HS-27A (cell line): Measurements from ENCODE around the gene KIAA1958.

Experiments used
- DNase-seq: peaks from one replicate; pipeline ENCODE4 v3.0.0-alpha.2; 2012; ENCODE audit warnings: low read depth, missing footprints

The KIAA1958 gene

DNA sequence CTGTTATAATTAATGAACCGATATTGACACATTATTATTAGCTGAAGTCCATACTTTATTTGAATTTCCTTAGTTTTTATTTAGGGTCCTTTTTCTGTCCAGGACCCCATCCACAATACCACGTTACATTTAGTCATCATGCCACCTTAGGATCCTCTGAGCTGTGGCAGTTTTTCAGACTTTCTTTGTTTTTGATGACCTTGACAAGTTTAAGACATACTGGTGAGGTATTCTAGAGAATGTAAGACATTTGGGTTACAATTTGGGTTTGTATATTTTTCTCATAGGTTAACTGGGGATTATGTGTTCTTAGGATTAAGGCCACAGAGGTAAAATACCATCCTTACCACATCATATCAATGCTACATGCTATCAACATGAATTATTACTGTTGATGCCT is 42.7 kb downstream of the KIAA1958 start:
- DNase-seq: no peak

DNA sequence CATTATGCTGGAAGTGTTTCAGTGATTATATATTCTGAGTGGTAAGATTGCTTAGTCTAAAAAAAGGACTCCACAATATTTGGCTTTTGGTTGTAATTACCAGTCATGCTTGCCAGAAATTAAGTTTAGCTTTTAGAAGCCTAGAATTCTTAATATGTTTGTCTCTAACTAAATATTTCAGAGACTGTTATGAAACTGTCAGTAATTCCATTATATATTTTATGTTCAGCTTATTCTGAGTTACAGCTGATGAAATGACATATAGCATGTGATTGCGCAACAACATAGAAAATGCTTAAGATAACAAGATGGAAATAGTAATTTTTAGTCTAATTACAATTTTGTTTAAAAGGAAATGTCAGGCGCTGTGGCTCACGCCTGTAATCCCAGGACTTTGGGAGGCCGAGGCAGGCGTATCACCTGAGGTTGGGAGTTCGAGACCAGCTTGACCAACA is 44.2 kb downstream of the KIAA1958 start:
- no peak for DNase-seq

DNA sequence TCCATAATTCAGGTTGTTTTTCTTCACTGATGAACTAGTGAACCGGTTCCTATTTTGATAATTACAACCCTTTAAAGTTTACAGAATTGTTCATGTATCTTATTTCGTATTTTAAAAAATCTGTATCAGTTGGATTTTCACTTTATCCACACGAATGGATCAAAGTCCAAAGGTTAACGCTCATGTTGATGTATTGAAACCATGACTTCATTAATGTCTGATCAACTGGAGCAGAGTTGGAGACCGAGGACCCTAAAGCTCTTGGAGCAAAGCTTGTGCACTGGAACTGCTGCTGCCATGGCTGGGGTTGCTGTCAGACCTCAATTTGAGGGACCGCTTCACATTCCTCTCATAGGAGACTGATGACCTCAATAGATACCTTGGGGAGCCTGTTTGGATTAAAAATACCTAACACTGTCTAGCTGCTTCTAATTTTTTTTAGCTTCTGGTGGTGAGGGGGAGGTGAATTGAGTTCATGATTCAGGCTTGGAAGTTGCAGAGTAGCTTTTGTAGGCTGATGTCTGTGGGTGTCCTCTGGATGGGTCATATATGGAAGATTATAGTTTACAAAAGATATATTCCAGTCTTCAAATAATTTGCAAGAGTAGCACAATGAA is 45.1 kb downstream of the KIAA1958 start:
- DNase-seq: no peak

DNA sequence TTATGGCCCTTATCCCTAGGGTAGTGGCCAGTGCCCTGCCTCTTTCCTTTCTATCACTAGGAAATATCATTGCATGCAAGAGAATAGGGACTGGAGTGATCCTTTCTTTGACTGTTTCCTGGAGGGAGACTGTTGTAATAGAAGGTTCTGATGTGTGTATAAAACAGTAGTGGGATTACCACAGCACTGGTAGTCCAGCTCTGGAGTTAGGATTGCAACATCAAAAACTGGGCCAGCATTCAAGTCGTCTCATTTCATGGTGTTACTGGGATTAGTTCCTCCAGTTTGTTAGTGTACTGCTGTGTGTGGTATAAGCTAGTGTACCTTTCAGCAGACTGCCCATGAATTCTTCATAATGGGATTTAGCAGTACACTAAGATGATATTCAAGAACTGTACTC is 45.8 kb downstream of the KIAA1958 start:
- DNase-seq: no peak

DNA sequence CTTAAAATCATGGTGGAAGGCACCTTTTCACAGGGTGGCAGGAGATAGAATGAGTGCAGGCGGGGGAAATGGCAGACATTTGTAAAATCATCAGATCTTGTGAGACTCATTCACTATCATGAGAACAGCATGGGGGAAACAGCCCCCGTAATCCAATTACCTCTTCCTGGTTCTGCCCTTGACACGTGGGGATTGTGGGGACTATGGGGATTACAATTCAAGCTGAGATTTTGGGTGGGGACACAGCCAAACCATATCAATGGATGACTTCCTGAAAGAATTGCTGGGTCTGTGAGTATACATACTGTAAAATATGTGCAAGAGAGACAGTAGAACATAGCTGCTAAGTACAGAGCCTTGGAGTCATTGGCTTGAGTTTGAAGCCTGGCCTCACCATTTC is 47.0 kb downstream of the KIAA1958 start:
- DNase-seq: no peak

DNA sequence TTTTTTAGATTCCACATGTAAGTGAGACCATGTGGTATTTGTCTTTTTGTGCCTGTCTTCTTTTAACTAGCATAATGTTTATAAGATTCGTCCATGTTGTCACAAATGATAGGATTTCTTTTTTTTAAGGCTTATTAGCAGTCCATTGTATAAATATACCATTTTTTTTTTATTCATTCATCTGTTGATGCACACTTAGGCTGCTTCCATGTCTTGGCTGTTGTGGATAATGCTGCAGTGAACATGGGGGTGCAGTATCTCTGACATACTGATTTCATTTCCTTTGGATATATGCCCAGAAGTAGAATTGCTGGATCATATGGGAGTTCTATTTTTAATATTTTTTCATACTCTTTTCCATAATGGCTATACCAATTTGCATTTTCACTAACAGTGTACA is 48.7 kb downstream of the KIAA1958 start:
- no peak for DNase-seq

DNA sequence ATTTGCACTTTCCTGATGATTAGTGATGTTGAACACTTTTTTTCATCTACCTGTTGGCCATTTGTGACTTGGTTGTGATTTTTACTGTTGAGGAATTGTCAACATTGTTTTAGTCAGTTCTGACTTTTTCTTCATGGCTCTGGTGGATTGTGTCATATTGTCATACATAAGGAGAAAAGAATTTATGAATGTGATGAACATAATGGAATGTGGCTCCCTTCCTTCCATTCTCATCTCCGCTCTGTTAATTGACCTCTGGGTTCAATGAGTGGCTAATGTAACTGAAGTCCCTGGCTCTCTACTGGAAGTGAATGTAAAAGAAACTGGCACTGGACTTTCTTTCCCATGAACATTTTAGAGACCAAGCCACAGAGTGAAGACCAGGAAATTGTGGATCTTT is 49.2 kb downstream of the KIAA1958 start:
- DNase-seq: no peak

DNA sequence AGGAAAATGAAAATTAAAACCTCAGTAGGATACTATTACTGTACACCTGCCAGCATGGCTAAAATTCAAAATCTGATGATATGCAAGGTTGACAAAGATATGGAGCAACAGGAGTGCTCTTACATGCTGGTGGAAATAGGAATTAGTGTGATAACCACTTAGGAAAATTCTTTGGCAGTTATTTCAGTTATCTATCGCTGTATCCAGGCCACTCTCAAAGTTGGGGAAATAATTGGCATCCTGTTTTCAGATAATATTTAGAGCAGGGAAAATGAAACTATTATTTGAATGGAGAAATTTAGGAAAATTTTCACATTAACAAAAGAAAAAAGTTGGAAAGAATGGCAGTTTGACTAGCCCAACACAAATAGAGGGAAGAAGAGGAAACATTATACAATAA is 50.9 kb downstream of the KIAA1958 start:
- no peak for DNase-seq

DNA sequence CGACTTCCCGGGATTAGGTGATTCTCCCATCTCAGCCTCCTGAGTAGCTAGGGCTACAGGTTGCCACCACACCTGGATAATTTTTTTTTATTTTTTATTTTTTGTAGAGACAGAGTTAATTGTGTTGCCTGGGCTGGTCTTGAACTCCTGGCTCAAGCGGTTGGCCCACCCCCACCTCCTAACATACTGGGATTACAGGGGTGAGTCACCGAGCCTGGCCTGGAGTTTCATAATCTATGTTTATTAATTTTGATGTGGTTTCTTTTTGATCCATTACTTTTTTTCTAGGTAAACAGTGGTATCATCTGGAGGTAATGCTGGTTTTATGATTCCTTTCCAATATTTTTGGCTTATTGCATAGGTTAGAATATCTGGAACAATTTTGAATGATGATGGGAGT is 54.2 kb downstream of the KIAA1958 start:
- DNase-seq: no peak

DNA sequence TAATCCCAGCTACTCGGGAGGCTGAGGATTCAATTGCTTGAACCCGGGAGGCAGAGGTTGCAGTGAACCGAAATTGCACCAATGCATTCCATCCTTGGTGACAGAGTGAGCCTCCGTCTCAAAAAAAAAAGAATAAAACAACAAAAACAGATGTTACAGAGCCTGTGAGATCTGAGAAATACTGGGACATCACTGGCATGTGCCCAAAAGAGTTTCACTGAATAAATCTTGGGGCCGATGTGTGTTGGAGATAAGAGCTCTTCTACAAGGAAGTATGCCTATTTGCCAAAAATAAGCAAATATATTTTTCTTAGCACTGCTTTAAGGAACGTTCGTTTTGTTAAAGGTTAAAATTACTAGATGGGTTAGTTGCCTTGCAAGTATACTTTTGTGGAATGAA is 55.1 kb downstream of the KIAA1958 start:
- no peak for DNase-seq

DNA sequence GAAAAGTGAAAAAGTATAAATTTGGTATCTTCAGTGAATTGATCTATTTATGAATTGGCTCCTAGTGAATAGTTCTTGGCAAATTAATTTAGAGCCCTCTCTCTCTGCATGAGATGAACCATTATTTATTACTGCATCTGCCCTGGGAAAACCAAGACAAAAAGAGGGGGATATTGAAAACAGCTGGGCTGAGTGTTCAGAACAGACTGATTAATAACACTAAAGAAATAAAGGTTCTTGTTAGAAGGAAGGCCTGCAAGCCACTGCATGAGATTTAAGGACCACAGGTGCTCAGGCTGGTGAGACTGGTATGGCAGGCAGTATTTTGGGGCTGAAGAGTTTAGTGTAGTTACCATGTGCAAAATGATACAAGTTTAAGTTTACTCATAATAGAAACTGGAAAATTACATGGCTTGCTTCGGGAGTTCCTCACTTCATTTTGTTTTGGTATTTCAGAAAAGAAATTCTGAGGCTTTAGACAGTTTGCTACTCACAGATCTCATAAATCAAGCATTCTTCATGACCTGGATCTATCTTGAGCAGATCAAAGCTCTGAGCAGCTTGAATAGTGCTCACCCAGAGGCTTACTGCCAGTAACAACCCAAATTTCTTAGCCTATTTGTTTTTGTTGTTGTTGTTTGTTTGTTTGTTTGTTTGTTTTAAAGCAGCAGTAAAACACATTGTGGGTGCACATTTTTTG is 56.1 kb downstream of the KIAA1958 start:
- no peak for DNase-seq

DNA sequence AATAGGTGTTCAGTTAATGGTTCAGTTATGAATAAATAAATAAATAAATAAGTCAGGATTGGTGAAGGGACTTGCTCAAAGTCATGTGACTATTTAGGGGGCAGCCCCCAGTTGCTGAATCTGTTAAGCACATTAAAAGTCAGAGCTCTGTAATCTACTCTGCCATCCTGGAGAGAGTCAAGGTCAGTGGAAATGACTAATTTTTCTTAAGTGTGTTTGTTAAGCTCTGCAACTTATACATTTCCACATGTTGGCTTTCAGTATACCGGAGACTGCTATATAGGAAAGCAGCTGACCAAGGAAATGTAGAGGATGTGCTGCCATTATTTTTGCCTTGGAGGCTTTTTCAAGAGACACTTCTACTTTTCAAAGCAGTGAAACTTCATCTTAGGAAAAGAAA is 57.9 kb downstream of the KIAA1958 start:
- DNase-seq: no peak

DNA sequence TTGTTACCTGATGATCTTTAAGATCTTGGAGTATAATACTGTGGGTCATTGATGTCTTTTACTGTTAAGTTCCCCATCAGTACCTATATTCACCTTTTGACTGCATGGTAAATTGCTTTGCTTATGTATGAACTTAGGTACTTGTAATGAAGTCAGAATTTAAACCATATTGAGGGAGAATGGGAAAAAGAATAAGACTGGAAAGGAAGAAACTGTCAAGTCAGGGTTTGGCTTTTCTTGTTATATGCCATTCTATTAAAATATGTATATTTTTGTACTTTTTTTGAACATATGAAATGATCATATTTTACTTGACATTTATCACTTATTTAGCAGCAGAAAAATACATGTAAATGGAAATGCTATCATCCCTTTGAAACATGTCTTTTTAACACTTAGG is 58.6 kb downstream of the KIAA1958 start:
- no peak for DNase-seq

DNA sequence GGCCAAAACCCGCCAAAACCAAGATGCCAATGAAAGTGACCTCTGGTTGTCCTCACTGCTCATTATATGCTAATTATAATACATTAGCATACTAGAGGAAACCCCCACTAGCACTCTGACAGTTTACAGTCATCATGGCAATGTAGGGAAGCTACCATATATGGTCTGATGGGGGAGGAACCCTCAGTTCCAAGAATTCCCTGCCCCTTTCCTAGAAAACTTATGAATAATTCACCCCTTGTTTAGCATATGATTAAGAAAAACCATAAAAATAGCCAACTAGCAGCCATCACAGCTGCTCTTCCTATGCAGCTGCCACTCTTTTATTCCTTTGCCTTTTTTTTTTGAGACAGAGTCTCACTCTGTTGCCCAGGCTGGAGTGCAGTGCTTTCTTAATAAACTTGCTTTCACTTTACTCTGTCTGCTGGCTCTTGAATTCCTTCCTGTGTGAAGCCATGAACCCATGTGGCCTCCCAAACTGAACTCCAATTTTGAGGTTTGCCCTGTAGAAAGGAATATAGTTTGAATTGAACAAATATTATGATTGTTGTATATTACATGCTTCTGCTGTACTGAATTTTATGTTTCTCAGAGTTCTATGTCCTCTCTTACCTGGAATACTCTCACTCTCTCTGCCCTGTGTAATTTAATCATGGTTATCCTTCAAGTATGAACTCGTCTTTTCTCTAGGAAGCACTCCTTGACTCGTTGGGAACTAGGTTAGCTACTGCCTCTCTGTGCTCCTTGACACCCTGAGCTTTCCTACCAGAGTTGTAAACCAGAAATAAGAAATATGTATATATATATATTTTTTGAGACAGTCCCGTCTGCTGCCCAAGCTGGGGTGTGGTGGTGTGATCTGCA is 59.8 kb downstream of the KIAA1958 start:
- no peak for DNase-seq

DNA sequence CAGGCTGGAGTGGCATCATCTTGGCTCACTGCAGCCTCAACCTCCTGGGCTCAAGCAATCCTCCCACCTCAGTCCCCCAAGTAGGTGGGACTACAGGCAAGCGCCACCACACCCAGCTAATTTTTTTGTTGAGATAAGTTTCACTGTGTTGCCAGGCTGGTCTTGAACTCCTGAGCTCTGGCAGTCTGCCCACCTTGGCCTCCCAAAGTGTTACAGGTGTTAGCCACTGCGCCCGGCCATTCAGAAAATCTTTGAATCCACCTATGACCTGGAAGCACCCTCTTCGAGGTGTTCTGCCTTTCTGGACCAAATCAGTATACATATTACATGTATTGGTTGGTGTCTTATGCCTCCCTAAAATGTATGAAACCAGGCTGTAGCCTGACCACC is 61.4 kb downstream of the KIAA1958 start:
- no peak for DNase-seq

DNA sequence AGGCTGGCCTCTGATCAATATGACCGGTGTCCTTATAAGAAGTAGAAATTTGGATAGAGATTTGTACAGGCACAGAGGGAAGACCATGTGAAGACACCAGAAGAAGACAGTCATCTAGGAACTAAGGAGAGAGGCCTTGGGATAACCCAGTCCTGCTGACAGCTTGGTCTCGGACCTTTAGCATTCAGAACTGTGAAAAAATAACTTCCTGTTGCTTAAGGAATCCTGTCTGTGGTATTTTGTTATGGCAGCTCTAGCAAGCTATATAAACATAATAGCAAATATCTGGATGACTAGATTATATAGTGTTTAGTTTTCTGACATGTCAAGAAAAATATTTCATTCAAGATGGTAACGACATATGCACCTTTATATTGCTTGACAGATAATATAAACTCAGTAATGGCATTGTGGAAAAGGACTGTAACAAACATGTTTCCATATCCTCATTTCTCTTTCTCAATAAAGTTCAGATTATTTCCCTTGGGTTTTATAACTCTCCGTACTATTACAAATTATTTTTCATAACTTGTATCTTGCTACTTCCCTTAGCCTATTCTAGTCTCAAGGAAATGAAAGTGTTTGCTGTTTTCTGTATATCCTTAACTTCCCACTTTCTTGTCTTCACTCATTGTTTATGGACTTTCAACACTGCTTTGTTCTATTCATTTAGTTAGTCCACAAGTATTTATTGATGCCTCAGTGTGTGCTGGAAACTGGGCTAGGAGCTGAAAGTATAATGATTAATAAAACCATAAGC is 62.4 kb downstream of the KIAA1958 start:
- DNase-seq: no peak

DNA sequence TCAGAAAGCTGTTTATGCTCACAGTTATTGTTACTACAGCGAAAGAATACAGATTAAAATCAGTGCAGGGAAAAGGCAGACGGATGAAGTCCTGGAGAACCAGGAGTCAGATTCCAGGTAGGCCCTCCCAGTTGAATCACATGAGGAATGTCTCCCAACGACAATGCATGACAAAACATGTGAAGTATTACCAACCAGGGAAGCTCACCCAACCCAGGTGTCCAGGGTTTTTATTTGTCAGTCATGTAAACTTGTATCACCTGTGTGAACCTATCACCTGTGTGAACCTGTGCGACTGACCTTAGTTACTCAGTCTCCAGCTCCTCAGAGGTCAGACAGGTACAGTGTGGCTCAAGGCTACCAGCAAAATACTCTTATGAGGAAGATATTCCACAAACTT is 63.9 kb downstream of the KIAA1958 start:
- no peak for DNase-seq

DNA sequence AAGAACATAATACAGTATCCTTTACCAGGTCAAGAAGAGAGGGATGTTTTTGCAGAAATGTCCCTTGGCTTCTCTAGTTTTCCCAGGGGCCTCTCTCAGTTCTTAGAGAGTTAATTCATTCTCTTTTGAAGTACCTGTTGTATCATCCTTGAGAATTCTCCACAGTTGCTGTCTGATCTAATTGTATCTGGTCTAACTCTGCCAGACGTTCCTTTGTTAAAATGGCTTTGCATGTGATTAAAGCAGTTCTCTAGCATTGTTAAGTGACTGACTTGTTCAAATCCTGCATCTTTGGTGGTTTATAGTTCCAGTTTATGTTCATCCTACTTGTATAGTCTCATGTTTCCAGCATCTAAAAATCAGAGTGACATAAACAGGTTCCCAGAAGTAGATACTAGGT is 65.0 kb downstream of the KIAA1958 start:
- no peak for DNase-seq

DNA sequence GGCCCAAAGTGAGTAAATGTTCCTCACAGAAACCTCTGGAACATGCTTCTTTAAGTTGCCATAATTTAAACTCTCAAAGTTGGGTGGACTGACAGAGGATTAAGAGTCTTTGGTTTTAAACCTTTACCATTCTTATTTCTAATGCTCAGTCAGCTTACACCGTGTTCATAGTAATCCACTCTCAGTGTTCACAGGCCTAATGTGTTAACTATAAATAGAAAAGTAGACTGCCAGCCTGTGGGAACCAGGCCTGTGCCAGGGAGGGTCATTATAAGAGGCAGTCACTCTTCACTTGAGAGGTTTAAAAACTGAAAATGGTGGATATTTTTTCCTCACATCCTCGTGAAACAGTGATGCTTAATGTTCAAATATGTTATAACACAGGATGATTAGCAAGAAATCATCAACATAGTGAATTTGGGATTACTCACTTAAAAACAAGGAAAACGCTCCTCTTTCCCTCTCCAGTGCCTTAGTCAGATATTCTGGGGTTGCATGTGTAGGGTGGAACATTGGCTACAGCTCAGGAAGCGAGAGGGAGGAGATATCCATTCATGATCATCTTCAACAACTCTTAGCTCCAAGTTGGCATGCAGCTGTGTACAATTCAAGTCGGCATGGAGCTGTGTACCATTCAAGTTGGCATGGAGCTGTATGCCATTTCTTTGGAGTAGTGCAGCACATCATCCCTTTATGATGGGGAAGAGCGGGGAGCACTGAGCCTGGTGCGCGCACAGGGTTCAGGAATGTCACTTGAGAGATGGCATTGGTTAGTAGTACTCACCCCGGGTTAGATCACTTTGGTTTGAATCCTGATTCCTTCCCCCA is 65.8 kb downstream of the KIAA1958 start:
- DNase-seq: no peak

DNA sequence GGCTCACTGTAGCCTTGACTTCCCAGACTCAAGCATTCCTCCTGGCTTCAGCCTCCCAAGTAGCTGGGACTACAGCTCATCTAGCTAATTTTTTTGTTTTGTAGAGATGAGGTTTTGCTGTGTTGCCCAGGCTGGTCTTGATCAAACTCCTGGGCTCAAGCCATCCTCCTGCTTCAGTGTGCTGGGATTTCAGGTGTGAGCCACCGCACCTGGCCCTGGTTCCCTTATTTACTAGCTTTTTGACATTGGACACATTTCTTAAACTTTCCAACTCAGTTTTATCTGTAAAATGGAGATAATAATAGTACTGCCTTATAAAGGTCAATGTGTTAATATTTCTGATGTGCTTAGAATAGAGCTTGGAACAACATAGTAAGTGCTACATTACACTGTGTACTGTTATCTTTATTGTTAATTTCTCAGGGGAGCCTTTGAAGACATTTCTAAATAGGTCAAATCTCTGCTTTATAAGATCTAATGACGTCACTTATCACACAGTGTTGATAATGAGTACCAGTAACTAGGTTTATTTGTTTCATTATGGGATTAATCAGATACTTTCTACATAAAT is 66.7 kb downstream of the KIAA1958 start:
- no peak for DNase-seq

DNA sequence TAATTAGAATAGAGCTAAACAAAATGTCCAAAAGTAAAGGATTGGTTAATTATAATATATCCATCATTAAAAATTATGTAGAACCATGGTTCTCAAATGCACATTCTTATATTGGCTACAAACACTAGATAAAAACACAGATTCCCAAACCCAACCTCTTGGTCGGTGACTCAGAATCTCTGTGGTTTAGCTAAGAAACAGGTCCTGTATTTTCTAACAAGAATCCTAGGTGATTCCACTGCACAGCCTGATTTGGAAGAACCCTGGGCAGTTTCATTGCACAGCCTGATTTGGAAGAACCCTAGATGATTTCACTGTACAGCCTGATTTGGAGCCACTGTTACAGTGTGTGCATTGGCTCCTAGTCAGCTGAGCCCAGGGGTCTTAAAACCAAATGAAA is 67.9 kb downstream of the KIAA1958 start:
- no peak for DNase-seq
